NCI-H446 (cell line): ENCODE data around the gene VEPH1.

Source experiments
- DNase-seq, 2 experiments: peaks; one replicate each; lab custom pipeline; 2025; lab: John Stamatoyannopoulos, UW

Gene VEPH1

GRCh38 chr3:157502916-157503595 is at the start of gene VEPH1:
VEPH1 (minus strand) TSS chr3:157503416; CDS start chr3:157495349, 8,067 bp downstream.
- DNase-seq, result no peak

DNA sequence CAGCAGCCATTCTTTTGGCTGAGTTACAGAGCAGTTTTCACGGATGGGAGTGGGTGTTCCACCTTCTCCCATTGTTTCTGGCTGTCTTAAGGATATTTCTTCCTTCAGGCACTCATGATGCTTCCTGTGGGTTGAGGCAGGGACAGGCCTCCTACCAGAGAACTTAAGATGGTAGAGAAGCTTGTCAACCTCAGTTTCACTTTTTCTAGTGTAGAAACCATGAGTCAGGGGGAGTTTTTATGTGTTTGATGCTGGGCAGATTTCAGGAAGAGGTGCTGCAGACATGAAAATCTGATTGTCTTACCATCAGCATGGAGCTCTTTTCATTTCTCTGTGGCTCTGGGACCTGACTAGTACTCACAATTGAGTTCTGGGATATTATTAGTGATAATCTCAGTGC is 48.7 kb upstream of the VEPH1 start:
- DNase-seq, result no peak

DNA sequence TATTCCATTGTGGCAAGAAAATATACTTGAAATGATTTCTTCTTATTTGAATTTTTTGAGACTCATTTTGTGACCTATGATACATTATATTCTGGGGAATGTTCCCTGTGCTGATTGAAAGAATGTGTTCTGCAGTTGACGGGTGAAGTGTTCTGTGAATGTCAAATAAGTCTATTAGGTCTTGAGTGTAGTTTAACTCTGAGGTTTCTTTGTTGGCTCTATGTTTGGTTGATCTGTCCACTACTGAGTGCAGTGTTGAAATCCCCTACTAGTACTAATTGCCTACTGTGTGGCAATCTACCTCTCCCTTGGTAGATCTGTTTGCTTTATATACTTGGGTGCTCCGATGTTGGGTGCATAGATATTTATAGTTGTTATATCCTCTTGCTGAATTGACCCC is 46.3 kb upstream of the VEPH1 start:
- no peak for DNase-seq

GRCh38 chr3:157544501-157545130 is 41.4 kb upstream of the VEPH1 start:
- DNase-seq, result no peak

GRCh38 chr3:157543501-157544035 is 40.4 kb upstream of the VEPH1 start:
- DNase-seq, result no peak

DNA sequence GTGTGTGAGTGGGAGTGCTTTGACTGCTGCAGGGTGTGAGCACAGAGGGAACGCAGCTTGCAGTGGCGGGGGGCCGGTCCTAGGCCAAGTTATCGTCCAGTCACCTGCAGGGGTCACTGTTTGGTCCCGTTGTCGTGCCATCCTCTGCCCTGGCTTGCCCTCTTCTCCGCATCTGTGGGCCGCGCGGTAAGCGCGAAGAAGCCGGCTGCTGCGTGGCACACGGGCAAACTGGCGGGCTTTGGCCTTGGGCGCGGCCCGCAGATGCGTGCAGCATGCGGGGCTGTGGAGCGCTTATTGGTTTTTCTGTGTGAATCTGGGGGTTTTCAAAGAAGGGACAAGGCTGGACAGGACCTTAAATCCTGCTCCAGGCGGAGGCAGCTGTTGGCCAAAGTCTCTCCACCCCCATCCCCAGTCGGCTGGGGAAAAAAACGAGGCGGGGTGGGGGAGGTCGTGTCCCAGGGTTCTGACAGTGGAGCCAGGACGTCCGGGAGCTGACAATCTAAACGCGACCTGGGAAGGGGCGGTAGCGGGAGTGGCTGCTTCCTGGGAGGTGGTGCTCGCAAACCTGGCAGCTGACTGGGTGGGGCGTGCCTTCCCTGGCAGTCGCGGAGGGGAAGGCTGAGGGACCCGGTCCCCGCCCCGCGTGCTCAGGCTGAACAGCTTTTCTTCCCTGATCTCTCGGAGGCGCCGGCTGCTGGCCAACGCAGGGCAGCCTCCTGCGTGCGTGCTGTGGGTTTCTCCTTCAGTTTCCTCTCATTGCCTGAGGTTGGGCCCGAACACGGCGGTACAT is 39.7 kb upstream of the VEPH1 start:
- no peak for DNase-seq

DNA sequence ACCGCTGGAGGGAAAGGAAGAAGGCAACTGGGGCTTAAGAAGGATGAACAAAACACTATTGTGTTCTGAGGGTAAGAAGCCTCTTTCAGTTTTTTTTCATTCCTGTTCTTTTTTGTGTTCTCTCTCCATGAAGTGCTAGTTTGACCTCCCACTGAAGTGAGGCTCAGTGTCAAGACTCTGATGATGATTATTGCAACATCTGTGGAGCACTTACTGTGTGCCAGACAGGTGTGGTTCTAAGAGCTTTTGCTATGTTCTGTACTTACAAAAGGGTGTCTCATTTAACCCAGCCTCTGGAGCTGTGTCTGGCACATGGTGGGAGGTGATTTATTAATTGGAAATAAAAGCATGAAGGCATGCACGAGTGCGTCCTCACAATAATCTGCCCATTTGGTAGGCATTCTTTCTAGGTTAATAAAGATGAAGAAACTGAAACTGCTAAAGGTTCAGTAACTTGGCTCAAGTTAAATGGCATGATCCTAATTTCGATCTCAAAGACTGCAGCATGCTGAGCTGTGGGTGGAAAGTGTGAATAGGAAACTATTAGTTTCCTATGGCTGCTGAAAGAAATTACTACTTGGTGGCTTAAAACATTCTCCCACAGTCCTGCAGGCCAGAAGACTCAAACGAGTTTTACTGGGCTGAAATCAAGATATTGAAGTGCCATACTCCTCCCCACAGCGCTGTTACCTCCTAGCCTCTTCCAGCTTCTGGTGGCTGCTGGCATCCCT is 38.5 kb upstream of the VEPH1 start:
- no peak for DNase-seq

- no peak for DNase-seq
Observed at GRCh38 chr3:157540656-157541055, 37.4 kb upstream of the VEPH1 start.

GRCh38 chr3:157535667-157536066 is 32.5 kb upstream of the VEPH1 start:
- DNase-seq, result no peak

- DNase-seq, result no peak
Observed at GRCh38 chr3:157534725-157535161, 31.5 kb upstream of the VEPH1 start.

GRCh38 chr3:157533298-157534070 is 30.3 kb upstream of the VEPH1 start:
- no peak for DNase-seq

DNA sequence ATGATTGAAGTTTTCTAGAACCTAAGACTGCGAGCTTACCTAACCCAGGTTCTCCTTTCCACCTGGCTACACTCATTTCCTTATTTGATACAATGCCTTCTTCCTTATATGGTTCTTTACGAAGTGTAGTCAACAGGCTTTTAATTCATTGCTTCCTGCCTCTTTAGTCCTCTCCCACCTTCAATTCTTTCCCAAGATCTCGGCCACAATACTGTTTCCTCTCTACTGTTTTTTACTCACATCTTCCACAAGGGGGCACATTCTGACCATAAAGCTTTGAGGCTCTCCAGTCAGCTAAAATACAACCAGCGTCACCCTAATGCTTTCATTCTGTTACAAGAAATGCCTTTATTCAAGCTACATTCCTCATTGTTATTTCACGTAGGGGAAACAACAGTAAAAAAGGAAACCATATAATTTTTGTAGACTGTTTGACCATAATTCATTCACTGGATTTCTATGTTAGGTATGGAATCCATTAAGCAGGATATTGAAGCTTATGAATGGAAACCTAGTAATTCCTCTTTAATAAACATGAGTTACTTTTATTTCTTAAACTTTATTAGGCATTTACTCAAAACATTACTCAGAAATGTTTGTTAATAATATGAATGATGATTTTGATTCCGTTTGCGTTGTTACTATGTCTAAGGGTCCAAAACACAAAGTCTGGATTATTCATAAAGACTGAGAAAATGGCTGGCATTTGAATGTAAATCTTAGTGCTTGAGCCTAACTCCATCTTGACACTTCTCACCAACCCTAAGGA is 29.5 kb upstream of the VEPH1 start:
- DNase-seq, result peak; percentile 72 to 91

- DNase-seq, result no peak
Observed at GRCh38 chr3:157531771-157532170, 28.6 kb upstream of the VEPH1 start.

- no peak for DNase-seq
Observed at GRCh38 chr3:157531301-157531660, 28.1 kb upstream of the VEPH1 start.

DNA sequence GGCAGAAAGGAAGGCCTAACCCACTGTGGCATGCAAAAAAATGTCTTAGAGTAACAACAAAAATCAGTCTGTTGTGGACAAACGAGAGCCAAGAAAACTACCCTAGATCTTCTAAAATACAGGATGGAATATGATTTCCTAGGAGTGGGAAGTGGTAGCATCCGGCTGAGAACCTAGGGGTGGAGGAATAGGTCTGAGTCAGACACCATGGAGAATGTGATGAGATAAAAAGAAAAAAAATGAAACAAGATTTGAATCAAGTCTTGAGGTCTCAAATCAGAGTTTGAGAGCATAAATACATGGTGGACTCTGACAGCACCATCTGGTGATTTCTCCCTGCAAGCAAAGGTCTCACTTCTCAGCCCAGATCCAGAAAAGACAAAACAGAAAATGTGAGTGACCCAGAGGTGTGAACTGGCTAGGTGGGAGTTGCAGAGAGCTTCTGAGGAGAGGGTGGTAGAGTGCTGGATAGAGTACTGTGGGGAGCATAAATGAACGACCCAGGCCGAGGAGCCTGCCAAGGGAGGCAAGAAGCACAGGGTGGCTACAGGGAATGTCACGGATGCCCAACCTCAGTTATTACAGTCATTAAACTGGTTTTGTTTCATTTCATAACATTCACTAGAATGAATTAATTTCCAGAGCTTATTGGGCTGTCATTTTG is 27.6 kb upstream of the VEPH1 start:
- no peak for DNase-seq

DNA sequence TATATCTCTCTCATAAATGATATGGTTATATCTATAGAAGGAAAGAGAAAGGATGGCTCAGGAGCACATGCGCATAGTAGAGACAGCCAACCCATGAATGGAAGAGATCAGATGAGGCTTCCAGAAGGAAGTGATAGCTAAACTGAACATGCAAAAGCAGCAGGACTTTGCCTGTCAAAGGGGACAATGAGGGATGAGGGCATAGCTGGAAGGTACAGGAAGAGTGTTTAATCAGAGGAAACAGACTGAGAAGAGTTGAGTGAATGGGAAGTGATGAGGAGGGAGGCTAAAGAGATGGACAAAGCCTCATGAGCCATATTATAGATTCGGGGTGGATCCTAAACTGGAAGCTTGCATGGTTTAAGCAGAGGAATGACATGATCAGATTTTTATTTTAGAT is 26.5 kb upstream of the VEPH1 start:
- no peak for DNase-seq

DNA sequence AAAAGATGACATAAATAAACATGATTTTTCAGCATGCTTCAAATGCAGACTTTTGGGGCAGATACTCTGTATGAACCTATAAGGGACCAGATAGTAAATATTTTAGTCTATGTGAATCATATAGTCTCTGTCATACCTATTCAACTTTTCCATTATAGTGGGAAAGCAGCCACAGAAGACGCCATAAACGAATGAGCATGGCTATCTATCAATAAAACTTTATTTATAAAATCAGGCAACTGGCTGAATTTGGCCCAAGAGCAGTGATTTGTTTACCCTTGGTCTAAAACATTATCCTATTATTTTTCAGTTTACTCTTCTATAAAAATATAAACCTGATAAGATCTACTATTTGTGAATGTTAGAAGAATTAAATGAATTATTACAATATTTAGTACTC is 25.9 kb upstream of the VEPH1 start:
- DNase-seq, result no peak

- peak in 1 of 2 experiments; percentile 13 for DNase-seq
Observed at GRCh38 chr3:157527131-157527881, 24.1 kb upstream of the VEPH1 start.

DNA sequence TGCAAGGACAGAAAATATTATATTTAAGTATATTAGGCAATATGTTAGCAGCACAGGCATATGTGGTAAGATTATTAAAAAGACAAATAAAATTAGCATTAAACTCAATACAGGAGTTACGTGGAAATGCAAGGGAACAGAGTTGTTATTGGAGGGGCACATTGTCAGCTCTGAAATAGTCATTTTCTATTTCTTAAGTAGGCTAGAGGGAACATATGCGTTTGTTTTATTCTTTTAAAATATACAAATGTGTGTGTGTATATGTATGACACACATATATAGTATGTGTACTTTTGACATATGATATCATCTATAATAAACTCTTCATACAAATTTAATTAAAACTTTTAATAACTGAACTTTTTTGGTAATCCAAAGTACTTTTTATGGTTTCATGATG is 22.8 kb upstream of the VEPH1 start:
- DNase-seq, result no peak
